Measurements from ENCODE around the gene OR10T2.

DNA sequence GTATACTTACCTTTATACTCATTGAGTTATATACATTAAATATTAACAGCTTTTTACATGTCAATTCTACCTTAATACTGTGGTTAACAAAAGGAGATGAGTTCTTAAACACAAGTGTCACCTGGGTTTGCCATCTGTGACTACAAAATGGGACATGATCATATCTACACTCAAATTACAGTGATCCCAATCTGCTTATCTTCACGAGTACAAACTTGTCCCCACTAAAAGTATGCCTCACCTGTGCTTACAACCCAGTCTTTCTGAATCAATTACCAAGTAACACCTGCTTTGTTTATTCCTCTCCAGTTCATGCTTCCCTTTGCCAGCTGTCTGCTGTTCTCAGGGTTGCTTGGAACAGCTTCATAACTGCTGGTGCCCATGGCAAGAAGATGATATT is 36.8 kb downstream of the OR10T2 start:
- TF ChIP-seq, protein P1, sequence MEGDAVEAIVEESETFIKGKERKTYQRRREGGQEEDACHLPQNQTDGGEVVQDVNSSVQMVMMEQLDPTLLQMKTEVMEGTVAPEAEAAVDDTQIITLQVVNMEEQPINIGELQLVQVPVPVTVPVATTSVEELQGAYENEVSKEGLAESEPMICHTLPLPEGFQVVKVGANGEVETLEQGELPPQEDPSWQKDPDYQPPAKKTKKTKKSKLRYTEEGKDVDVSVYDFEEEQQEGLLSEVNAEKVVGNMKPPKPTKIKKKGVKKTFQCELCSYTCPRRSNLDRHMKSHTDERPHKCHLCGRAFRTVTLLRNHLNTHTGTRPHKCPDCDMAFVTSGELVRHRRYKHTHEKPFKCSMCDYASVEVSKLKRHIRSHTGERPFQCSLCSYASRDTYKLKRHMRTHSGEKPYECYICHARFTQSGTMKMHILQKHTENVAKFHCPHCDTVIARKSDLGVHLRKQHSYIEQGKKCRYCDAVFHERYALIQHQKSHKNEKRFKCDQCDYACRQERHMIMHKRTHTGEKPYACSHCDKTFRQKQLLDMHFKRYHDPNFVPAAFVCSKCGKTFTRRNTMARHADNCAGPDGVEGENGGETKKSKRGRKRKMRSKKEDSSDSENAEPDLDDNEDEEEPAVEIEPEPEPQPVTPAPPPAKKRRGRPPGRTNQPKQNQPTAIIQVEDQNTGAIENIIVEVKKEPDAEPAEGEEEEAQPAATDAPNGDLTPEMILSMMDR (conservative IDR thresholded peaks at IDR 0.05; ENCODE audit: low read length): no peak
- no peak for TF ChIP-seq EZH2phosphoT487 (IDR thresholded peaks at IDR 0.05; ENCODE audit: borderline replicate concordance, low read depth, low read length)
